ENCODE results near the gene FAM210A. TPM values are rescaled to one million over a fixed set of nuclear protein-coding genes. Genes with fewer than 3 reads are reported as not detected.

Gene FAM210A
- total RNA-seq, 3 donors from 2014 or later = 7.7 to 15.1 (median 10.5) TPM

- H3K9me3 ChIP-seq = no peaks in the 10 kb centered on the region
- intact Hi-C loops (cut with DNase I; ENCODE audit: low total_unique reads) = no loop called here
- no peak for DNase-seq (ENCODE audit: low spot score in 2 of 2)
- TF ChIP-seq CTCF (IDR thresholded peaks at IDR 0.05) (no peak), POLR2A (IDR thresholded peaks at IDR 0.05) (no peak), POLR2AphosphoS5 (IDR thresholded peaks at IDR 0.05) (no peak)
- no peaks in the 10 kb centered on the region for H3K36me3 ChIP-seq
- H3K4me3 ChIP-seq = no peak overlapping the region
- H3K4me1 ChIP-seq = no peaks in the 10 kb centered on the region
- no peaks in the 10 kb centered on the region for H3K27me3 ChIP-seq
- H3K27ac ChIP-seq = no peak overlapping the region
Measured at GRCh38 chr18:13621886-13622619, 104.3 kb downstream of the FAM210A start.

- TF ChIP-seq CTCF (IDR thresholded peaks at IDR 0.05) = no peak
- TF ChIP-seq POLR2AphosphoS5 (IDR thresholded peaks at IDR 0.05) = no peak
- no peak for TF ChIP-seq POLR2A (IDR thresholded peaks at IDR 0.05)
- H3K27me3 ChIP-seq = no peaks in the 10 kb centered on the region
- no peaks in the 10 kb centered on the region for H3K4me1 ChIP-seq
- no peaks in the 10 kb centered on the region for H3K9me3 ChIP-seq
- no peak overlapping the region for H3K4me3 ChIP-seq
- no peak overlapping the region for H3K27ac ChIP-seq
- H3K36me3 ChIP-seq = no peaks in the 10 kb centered on the region
- no peak for DNase-seq (ENCODE audit: low spot score in 2 of 2)
- intact Hi-C loops (cut with DNase I; ENCODE audit: low total_unique reads) = no loop called here
Measured at GRCh38 chr18:13621446-13621849, 104.9 kb downstream of the FAM210A start.

- no peak for DNase-seq (ENCODE audit: low spot score in 2 of 2)
- intact Hi-C loops (cut with DNase I; ENCODE audit: low total_unique reads) = no loop called here
- H3K4me1 ChIP-seq = no peaks in the 10 kb centered on the region
- H3K27ac ChIP-seq = no peak overlapping the region
- no peaks in the 10 kb centered on the region for H3K27me3 ChIP-seq
- H3K36me3 ChIP-seq = no peaks in the 10 kb centered on the region
- no peaks in the 10 kb centered on the region for H3K9me3 ChIP-seq
- TF ChIP-seq CTCF (IDR thresholded peaks at IDR 0.05) (no peak), POLR2A (IDR thresholded peaks at IDR 0.05) (no peak), POLR2AphosphoS5 (IDR thresholded peaks at IDR 0.05) (no peak)
- no peak overlapping the region for H3K4me3 ChIP-seq
Measured at GRCh38 chr18:13620818-13621445, 105.4 kb downstream of the FAM210A start.

- H3K27ac ChIP-seq = no peak overlapping the region
- no peaks in the 10 kb centered on the region for H3K27me3 ChIP-seq
- no peaks in the 10 kb centered on the region for H3K9me3 ChIP-seq
- TF ChIP-seq CTCF (IDR thresholded peaks at IDR 0.05) (no peak), POLR2AphosphoS5 (IDR thresholded peaks at IDR 0.05) (no peak), POLR2A (IDR thresholded peaks at IDR 0.05) (no peak)
- no peaks in the 10 kb centered on the region for H3K4me1 ChIP-seq
- no peak overlapping the region for H3K4me3 ChIP-seq
- H3K36me3 ChIP-seq = no peaks in the 10 kb centered on the region
- DNase-seq (ENCODE audit: low spot score in 2 of 2) = no peak
- intact Hi-C loops (cut with DNase I; ENCODE audit: low total_unique reads) = no loop called here
Measured at GRCh38 chr18:13620206-13620672, 106.1 kb downstream of the FAM210A start.

GRCh38 chr18:13619505-13620205 lies 106.7 kb downstream of the FAM210A start:
- Histone ChIP-seq H3K4me1 (no peaks in the 10 kb centered on the region), H3K9me3 (no peaks in the 10 kb centered on the region), H3K4me3 (no peak overlapping the region), H3K27me3 (no peaks in the 10 kb centered on the region), H3K27ac (no peak overlapping the region), H3K36me3 (no peaks in the 10 kb centered on the region)
- intact Hi-C loops (cut with DNase I; ENCODE audit: low total_unique reads) = no loop called here
- no peak for TF ChIP-seq CTCF (IDR thresholded peaks at IDR 0.05)
- no peak for TF ChIP-seq POLR2A (IDR thresholded peaks at IDR 0.05)
- TF ChIP-seq POLR2AphosphoS5 (IDR thresholded peaks at IDR 0.05) = no peak
- peak in 1 of 2 donors; percentile 40 for DNase-seq (ENCODE audit: low spot score in 2 of 2)
